ENCODE results near the gene MAEL. TPM values are rescaled to one million over a fixed set of nuclear protein-coding genes. Genes with fewer than 3 reads are reported as not detected.

MAEL gene
- polyA plus RNA-seq, 3 donors: not detected

DNA sequence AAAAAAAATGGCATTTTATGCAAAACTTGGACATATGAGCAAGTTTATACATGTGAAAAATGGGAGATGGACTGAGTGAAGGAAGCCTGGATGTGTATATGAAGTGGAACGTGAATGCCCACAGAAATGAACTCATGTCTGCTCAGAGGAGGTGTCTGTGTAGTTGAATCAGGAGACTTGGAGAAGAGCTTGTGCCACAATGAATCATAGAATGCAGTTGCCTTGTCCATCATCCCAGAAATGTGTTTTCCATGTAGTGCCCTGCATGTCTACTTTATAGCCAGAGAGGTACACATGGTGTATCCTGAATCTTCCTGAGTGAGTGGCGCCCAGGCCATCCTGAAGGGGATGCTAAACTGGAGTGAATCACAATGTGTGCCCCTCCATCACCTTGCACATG is 11.1 kb upstream of the MAEL start:
- TF ChIP-seq, protein P1, sequence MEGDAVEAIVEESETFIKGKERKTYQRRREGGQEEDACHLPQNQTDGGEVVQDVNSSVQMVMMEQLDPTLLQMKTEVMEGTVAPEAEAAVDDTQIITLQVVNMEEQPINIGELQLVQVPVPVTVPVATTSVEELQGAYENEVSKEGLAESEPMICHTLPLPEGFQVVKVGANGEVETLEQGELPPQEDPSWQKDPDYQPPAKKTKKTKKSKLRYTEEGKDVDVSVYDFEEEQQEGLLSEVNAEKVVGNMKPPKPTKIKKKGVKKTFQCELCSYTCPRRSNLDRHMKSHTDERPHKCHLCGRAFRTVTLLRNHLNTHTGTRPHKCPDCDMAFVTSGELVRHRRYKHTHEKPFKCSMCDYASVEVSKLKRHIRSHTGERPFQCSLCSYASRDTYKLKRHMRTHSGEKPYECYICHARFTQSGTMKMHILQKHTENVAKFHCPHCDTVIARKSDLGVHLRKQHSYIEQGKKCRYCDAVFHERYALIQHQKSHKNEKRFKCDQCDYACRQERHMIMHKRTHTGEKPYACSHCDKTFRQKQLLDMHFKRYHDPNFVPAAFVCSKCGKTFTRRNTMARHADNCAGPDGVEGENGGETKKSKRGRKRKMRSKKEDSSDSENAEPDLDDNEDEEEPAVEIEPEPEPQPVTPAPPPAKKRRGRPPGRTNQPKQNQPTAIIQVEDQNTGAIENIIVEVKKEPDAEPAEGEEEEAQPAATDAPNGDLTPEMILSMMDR (IDR thresholded peaks at IDR 0.05): no peak
- Histone ChIP-seq H3K27ac (ENCODE audit: low read depth in 1 of 2, low read length in 2 of 2) (no peak overlapping the region), H4K20me1 (ENCODE audit: insufficient read depth, low read length) (no peaks in the 10 kb centered on the region), H3K9ac (ENCODE audit: insufficient read depth, low read length, poor library complexity, severe bottlenecking) (no peak overlapping the region), H3K4me1 (ENCODE audit: control insufficient read depth in 1 of 2, insufficient read depth in 2 of 2, low read length in 2 of 2) (peaks cover 11 to 14% of the 10 kb centered on the region in 2 donors), H3K9me3 (replicated peaks in 1 of 2; ENCODE audit: control insufficient read depth in 1 of 2, insufficient read depth in 1 of 2, low read length in 2 of 2) (no peaks in the 10 kb centered on the region), H2AFZ (ENCODE audit: insufficient read depth, low read depth, low read length, poor library complexity, severe bottlenecking) (no peak overlapping the region), H3K36me3 (replicated peaks in 1 of 2; ENCODE audit: control insufficient read depth in 1 of 2, insufficient read depth in 2 of 2, low read length in 2 of 2) (no peaks in the 10 kb centered on the region), H3K4me2 (replicated peaks; ENCODE audit: extremely low read depth, low read length, poor library complexity, severe bottlenecking) (no peak overlapping the region), H3K4me3 (replicated peaks in 1 of 3; ENCODE audit: low read depth in 2 of 3, low read length in 3 of 3) (no peak overlapping the region), H3K79me2 (ENCODE audit: insufficient read depth, low read length) (no peaks in the 10 kb centered on the region), H3K27me3 (ENCODE audit: control insufficient read depth in 2 of 2, insufficient read depth in 2 of 2, low read length in 2 of 2) (peaks cover 22 to 26% of the 10 kb centered on the region in 2 donors)
- peaks cover 0 to 5% (median 0%) of the 10 kb centered on the region in 7 donors for H3K9me3 Mint-ChIP-seq
- no peak overlapping the region for H3K27ac Mint-ChIP-seq
- no peak for DNase-seq
- no peaks in the 10 kb centered on the region for H3K36me3 Mint-ChIP-seq
- intact Hi-C loops (cut with micrococcal nuclease): no loop called here
- no peak overlapping the region for H3K4me3 Mint-ChIP-seq
- WGBS (ENCODE audit: insufficient coverage): 83% methylated on average over 1 of the region's 2 CpGs
- H3K27me3 Mint-ChIP-seq (ENCODE audit: low read depth in 3 of 3): peaks cover 31 to 32% (median 32%) of the 10 kb centered on the region in 3 donors
- H3K4me1 Mint-ChIP-seq: peaks cover 27% of the 10 kb centered on the region

- Histone ChIP-seq H3K4me1 (ENCODE audit: control insufficient read depth in 1 of 2, insufficient read depth in 2 of 2, low read length in 2 of 2) (peaks cover 11 to 14% of the 10 kb centered on the region in 2 donors), H3K4me3 (replicated peaks in 1 of 3; ENCODE audit: low read depth in 2 of 3, low read length in 3 of 3) (no peak overlapping the region), H3K27ac (ENCODE audit: low read depth in 1 of 2, low read length in 2 of 2) (no peak overlapping the region), H4K20me1 (ENCODE audit: insufficient read depth, low read length) (no peaks in the 10 kb centered on the region), H3K79me2 (ENCODE audit: insufficient read depth, low read length) (no peaks in the 10 kb centered on the region), H3K27me3 (ENCODE audit: control insufficient read depth in 2 of 2, insufficient read depth in 2 of 2, low read length in 2 of 2) (peaks cover 21 to 23% of the 10 kb centered on the region in 2 donors), H3K9me3 (replicated peaks in 1 of 2; ENCODE audit: control insufficient read depth in 1 of 2, insufficient read depth in 1 of 2, low read length in 2 of 2) (no peaks in the 10 kb centered on the region), H3K4me2 (replicated peaks; ENCODE audit: extremely low read depth, low read length, poor library complexity, severe bottlenecking) (no peak overlapping the region), H3K36me3 (replicated peaks in 1 of 2; ENCODE audit: control insufficient read depth in 1 of 2, insufficient read depth in 2 of 2, low read length in 2 of 2) (no peaks in the 10 kb centered on the region), H2AFZ (ENCODE audit: insufficient read depth, low read depth, low read length, poor library complexity, severe bottlenecking) (no peak overlapping the region), H3K9ac (ENCODE audit: insufficient read depth, low read length, poor library complexity, severe bottlenecking) (no peak overlapping the region)
- WGBS (ENCODE audit: insufficient coverage): 30% methylated on average over 1 of the region's 1 CpG
- Mint-ChIP-seq H3K27me3 (ENCODE audit: low read depth in 3 of 3) (peaks cover 25 to 27% (median 27%) of the 10 kb centered on the region in 3 donors), H3K36me3 (no peaks in the 10 kb centered on the region), H3K4me1 (peaks cover 25% of the 10 kb centered on the region), H3K9me3 (peaks cover 0 to 4% (median 0%) of the 10 kb centered on the region in 7 donors), H3K27ac (no peak overlapping the region), H3K4me3 (no peak overlapping the region)
- intact Hi-C loops (cut with micrococcal nuclease): no loop called here
- no peak for DNase-seq
- TF ChIP-seq, protein P1 (IDR thresholded peaks at IDR 0.05): no peak
Measured at GRCh38 chr1:166978821-166979220, 10.3 kb upstream of the MAEL start.
